ENCODE data around the gene PPP1R17.

The PPP1R17 gene

GRCh38 chr7:31687024-31687748, at the start of gene PPP1R17:
Gene PPP1R17 (plus strand): TSS chr7:31687215. CDS start chr7:31692442, 5,227 bp downstream.
- DNase-seq = no peak

- DNase-seq = no peak
Observed at GRCh38 chr7:31640381-31640780, 46.6 kb upstream of the PPP1R17 start.

GRCh38 chr7:31642681-31643115, 44.3 kb upstream of the PPP1R17 start:
- no peak for DNase-seq

- no peak for DNase-seq
Observed at GRCh38 chr7:31646942-31647341, 40.1 kb upstream of the PPP1R17 start.

GRCh38 chr7:31647511-31647910, 39.5 kb upstream of the PPP1R17 start:
- DNase-seq = no peak

- DNase-seq = no peak
Observed at GRCh38 chr7:31648288-31648687, 38.7 kb upstream of the PPP1R17 start.

- DNase-seq = no peak
Observed at GRCh38 chr7:31648880-31649279, 38.1 kb upstream of the PPP1R17 start.

GRCh38 chr7:31651234-31652062, 35.6 kb upstream of the PPP1R17 start:
- DNase-seq = no peak

GRCh38 chr7:31652063-31652326, 35.0 kb upstream of the PPP1R17 start:
- DNase-seq = no peak

GRCh38 chr7:31663072-31663471, 23.9 kb upstream of the PPP1R17 start:
- no peak for DNase-seq

GRCh38 chr7:31664890-31665289, 22.1 kb upstream of the PPP1R17 start:
- DNase-seq = no peak

- no peak for DNase-seq
Observed at GRCh38 chr7:31665546-31665945, 21.5 kb upstream of the PPP1R17 start.

- DNase-seq = no peak
Observed at GRCh38 chr7:31669461-31669860, 17.6 kb upstream of the PPP1R17 start.

- DNase-seq = no peak
Observed at GRCh38 chr7:31679574-31680305, 7.3 kb upstream of the PPP1R17 start.

GRCh38 chr7:31683445-31684225, 3.4 kb upstream of the PPP1R17 start:
- no peak for DNase-seq

GRCh38 chr7:31688372-31688771, 1.4 kb downstream of the PPP1R17 start:
- DNase-seq = no peak

- no peak for DNase-seq
Observed at GRCh38 chr7:31688996-31689395, 2.0 kb downstream of the PPP1R17 start.

- no peak for DNase-seq
Observed at GRCh38 chr7:31690935-31691334, 3.9 kb downstream of the PPP1R17 start.

GRCh38 chr7:31692451-31692850, 5.4 kb downstream of the PPP1R17 start:
- DNase-seq = no peak

GRCh38 chr7:31692871-31693270, 5.9 kb downstream of the PPP1R17 start:
- no peak for DNase-seq

- no peak for DNase-seq
Observed at GRCh38 chr7:31695859-31696614, 9.0 kb downstream of the PPP1R17 start.

GRCh38 chr7:31699050-31699449, 12.0 kb downstream of the PPP1R17 start:
- DNase-seq = no peak

Measured in SHP77 treated with DMSO at 0.1 percent for 48 hours (cell line).